Right atrium auricular region (tissue), 2 donors: ENCODE results near the gene MICA. TPM values are rescaled to one million over a fixed set of nuclear protein-coding genes. Genes with fewer than 3 reads are reported as not detected.
A peak's percentile ranks its signal among the peaks of the same experiment; 100 is the strongest.
"Not testable (repeated sequence)": the region's sequence is repeated elsewhere in the genome, so short reads cannot be mapped to it uniquely, and the experiment has no call there.

Source experiments
- DNase-seq: peaks from one replicate; pipeline ENCODE4 v3.0.0-alpha.2; 2019; ENCODE audit warnings: low spot score
- H3K27ac ChIP-seq, 2 donors: fragments of 200-600 bp; sonication (generic); 1 replicate in 1 of 2; 2 replicates in 1 of 2; pipeline ENCODE4 v1.5.1; 2016 to 2019
- H3K27me3 ChIP-seq, 2 donors: fragments of 200-600 bp; sonication (generic); one replicate each; pipeline versions ENCODE4 v1.5.1 to v1.6.0; 2017 to 2019
- H3K36me3 ChIP-seq: fragments of 200-600 bp; sonication (generic); one replicate; pipeline ENCODE4 v1.5.1; 2016
- H3K4me1 ChIP-seq, 2 donors: fragments of 200-600 bp; sonication (generic); one replicate each; pipeline versions ENCODE4 v1.5.1 to v1.6.0; 2017 to 2019
- H3K4me3 ChIP-seq, 2 donors: fragments of 200-600 bp; sonication (generic); 1 replicate in 1 of 2; 2 replicates in 1 of 2; pipeline ENCODE4 v1.5.1; 2017 to 2019; ENCODE audit warnings: mild to moderate bottlenecking in 1 of 2, moderate library complexity in 1 of 2
- H3K9me3 ChIP-seq, 2 donors: fragments of 200-600 bp; sonication (generic); one replicate each; pipeline ENCODE4 v1.5.1; 2019
- total RNA-seq, 2 donors: library from RNA; depleted of rRNA; stranded (reverse); fragments of >200 nt; gene quantifications; one replicate each; pipeline ENCODE4 v1.1.0, GENCODE V29; 2016
- TF ChIP-seq, protein P1 (sequence below), 2 donors: fragments of 200-600 bp; sonication (generic); IDR thresholded peaks; one replicate each; pipeline ENCODE4 v1.5.1; 2019; ENCODE audit warnings: antibody characterized with exemption in 2 of 2

Gene MICA
- total RNA-seq, 2 donors from 2014 or later: 11.1 to 15.1 TPM

DNA sequence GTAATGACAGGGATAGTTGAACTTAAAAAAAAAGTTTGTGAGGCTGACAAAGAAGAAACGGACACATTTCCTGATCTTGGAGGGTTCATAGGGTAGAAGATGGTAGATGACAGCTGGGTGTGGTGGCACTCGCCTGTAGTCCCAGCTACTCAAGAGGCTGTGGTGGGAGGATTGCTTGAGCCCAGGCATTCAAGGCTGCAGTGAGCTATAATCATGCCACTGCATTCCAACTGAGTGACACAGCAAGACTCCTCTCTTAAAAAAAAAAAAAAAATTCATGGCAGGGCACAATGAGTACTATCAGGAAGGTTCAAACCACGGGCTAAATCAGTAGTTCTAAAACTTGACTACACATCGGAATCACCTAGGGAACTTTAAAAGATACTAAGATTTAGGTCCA is 2.0 kb upstream of the MICA start:
- H3K4me1 ChIP-seq: peaks cover 0 to 68% of the 10 kb centered on the region in 2 donors
- no peaks in the 10 kb centered on the region for H3K9me3 ChIP-seq
- peak overlapping the region; percentile 75 to 83 for H3K4me3 ChIP-seq
- TF ChIP-seq, protein P1, sequence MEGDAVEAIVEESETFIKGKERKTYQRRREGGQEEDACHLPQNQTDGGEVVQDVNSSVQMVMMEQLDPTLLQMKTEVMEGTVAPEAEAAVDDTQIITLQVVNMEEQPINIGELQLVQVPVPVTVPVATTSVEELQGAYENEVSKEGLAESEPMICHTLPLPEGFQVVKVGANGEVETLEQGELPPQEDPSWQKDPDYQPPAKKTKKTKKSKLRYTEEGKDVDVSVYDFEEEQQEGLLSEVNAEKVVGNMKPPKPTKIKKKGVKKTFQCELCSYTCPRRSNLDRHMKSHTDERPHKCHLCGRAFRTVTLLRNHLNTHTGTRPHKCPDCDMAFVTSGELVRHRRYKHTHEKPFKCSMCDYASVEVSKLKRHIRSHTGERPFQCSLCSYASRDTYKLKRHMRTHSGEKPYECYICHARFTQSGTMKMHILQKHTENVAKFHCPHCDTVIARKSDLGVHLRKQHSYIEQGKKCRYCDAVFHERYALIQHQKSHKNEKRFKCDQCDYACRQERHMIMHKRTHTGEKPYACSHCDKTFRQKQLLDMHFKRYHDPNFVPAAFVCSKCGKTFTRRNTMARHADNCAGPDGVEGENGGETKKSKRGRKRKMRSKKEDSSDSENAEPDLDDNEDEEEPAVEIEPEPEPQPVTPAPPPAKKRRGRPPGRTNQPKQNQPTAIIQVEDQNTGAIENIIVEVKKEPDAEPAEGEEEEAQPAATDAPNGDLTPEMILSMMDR (IDR thresholded peaks at IDR 0.05): no peak
- DNase-seq: peak; percentile 72
- peak overlapping the region; percentile 99 for H3K27ac ChIP-seq
- H3K27me3 ChIP-seq: no peaks in the 10 kb centered on the region
- no peaks in the 10 kb centered on the region for H3K36me3 ChIP-seq

DNA sequence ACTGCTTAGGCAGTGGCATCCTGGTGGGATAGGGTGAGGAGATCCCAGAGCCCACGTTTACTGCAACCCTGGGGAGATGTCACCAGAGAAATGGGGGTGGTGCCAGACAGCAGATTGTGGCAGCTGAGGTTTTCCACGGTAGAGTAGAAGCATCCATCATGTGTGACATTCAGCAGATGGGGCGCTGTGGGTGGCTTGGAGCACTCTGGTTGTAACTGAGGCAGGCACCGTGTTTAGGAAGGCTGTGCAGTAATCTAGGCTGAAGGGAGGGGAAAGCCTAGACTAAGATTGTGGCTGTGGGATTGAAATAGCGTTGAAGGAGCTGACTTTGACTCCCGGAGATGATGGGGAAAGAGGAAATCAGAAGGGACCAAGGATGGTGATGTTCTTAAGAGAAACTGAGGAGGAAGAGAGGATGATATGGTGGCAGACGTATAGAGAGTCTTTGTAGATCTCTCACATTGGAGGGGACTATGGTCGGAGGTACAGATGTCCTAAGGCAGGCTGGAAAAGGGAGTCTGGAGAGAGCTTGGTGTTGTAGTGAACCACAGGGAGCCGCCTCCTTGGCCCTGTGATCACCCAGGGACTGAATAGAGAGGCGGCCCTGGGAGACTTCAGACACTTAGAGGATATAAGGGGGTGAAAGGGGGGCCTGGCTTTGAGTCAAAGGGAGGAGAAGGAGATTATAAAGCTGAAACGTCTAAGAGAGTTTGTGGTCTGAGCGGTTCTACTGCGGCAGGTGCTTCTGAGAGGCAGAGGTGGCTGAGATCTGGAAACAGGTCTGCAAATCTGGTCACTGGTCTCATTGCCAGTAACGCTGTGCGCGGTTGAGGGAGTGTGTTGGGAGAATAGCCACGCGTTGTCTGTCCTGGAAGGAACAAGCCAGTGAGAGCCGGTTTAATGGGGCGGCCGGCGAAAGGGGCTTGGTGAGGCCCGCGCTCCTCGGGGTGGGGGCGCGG is 792 bp upstream of the MICA start:
- Histone ChIP-seq H3K4me1 (peaks cover 0 to 58% of the 10 kb centered on the region in 2 donors), H3K36me3 (no peaks in the 10 kb centered on the region), H3K27ac (peak overlapping the region; percentile 99), H3K9me3 (no peaks in the 10 kb centered on the region), H3K27me3 (no peaks in the 10 kb centered on the region), H3K4me3 (peak overlapping the region; percentile 53 to 75)
- DNase-seq: no peak
- TF ChIP-seq, protein P1 (IDR thresholded peaks at IDR 0.05): no peak

DNA sequence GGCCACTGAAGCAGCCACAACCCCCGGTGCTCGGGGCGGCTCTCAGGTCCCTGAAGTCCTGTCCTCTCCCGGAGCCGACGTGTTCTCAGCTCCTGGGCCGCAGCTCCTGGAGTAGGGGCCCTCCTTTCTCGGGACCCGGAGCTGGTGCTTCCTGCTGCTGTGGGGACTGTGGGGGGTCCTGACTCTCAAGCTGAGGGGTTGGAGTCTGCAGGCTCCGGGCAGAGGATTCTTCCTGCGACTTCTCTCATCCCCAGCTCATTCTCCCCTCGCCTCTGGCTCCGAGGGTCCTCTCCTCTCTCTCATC is 618 bp downstream of the MICA start:
- peak overlapping the region; percentile 53 to 75 for H3K4me3 ChIP-seq
- H3K36me3 ChIP-seq, DNase-seq, H3K9me3 ChIP-seq, H3K27me3 ChIP-seq: not testable (repeated sequence)
- H3K27ac ChIP-seq: peak overlapping the region; percentile 99
- H3K4me1 ChIP-seq: peaks cover 0 to 51% of the 10 kb centered on the region in 2 donors

DNA sequence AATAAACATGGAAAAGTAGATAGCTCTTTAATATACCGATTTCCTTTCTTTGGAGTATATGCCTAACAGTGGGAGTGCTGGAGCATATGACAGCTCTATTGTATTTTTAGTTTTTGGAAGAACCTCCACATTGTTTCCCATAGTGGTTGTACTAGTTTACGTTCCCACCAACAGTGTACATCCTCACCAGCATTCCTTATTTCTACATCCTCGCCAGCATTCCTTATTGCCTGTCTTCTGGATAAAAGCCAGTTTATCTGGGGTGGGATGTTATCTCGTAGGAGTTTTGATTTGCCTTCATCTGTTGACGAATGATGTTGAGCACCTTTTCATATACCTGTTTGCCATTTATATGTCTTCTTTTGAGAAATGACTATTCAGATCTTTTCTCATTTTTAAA is 2.6 kb downstream of the MICA start:
- H3K4me1 ChIP-seq: peaks cover 0 to 49% of the 10 kb centered on the region in 2 donors
- no peaks in the 10 kb centered on the region for H3K9me3 ChIP-seq
- no peak overlapping the region for H3K27ac ChIP-seq
- H3K27me3 ChIP-seq: no peaks in the 10 kb centered on the region
- no peak for DNase-seq
- H3K4me3 ChIP-seq: no peak overlapping the region
- TF ChIP-seq, protein P1 (IDR thresholded peaks at IDR 0.05): no peak
- peaks cover 1% of the 10 kb centered on the region for H3K36me3 ChIP-seq

DNA sequence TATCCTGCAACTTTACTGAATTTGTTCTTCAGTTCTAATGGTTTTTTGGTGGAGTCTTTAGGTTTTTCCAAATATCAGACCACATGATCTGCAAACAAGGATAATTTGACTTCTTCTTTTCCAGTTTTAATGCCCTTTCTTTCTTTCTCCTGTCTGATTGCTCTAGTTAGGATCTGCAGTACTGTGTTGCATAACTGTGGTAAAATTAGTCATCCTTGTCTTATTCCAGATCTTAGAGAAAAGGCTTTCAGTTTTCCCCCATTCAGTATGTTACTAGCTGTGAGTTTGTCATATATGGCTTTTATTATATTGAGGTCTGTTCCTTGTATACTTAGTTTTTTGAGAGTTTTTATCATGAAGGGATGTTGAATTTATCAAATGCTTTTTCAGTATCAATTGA is 4.3 kb downstream of the MICA start:
- TF ChIP-seq, protein P1 (IDR thresholded peaks at IDR 0.05): no peak
- DNase-seq: no peak
- Histone ChIP-seq H3K36me3 (peaks cover 18% of the 10 kb centered on the region), H3K4me1 (peaks cover 0 to 32% of the 10 kb centered on the region in 2 donors), H3K9me3 (no peaks in the 10 kb centered on the region), H3K27ac (no peak overlapping the region), H3K4me3 (no peak overlapping the region), H3K27me3 (no peaks in the 10 kb centered on the region)

DNA sequence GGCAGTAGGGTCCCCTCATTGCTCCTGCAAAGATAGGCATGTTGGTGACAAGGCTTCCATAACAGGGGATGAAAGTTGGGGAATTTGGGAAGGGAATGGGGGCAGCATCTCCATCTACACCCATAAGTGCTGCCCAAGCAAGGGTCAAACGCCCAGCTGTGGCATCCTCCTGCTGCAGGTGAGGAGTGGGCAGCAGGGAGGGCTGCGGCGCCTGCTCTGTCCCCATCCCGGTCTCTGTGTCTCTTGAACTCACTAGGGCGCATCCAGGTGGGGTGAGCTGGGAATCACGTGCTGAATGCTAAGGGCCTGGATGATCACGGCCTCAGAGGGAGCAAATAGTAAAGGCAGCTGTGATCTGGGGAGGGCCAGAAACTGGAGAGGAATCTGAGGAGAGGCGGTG is 9.1 kb downstream of the MICA start:
- Histone ChIP-seq H3K9me3 (no peaks in the 10 kb centered on the region), H3K4me3 (no peak overlapping the region), H3K27ac (no peak overlapping the region), H3K27me3 (no peaks in the 10 kb centered on the region), H3K36me3 (peaks cover 57% of the 10 kb centered on the region), H3K4me1 (peaks cover 0 to 7% of the 10 kb centered on the region in 2 donors)
- TF ChIP-seq, protein P1 (IDR thresholded peaks at IDR 0.05): no peak
- DNase-seq: no peak

DNA sequence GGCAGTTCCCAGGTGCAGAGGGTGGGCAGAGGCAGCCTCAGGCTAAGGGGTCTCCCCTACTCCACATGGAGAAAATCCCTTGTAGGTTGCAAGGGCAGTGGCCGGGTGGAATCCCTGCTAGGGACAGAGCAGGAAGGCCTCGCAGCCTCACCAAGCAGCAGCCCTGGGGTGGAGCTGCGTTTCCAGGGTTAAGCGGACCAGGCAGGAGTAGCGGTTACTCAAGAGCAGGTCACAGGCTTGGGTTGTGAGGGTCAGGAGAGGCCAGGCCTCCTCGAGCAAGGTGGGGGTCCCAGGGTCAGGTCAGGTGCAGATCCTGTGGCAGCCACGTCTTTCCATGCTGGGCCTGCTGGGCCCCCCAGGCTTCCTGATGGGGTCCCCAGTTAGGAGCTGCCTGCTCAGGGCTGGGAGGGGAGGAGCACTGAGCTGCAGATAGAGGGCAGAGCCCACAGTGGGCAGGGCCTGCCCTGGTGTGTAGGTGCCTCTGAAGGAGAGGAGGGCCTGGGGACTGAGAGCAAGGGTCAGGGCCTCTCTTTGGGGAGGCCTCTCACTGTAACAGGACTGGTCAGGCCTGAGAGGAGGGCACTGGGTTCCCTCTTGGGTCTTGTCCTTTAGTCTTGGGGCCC is 10.9 kb downstream of the MICA start:
- peaks cover 57% of the 10 kb centered on the region for H3K36me3 ChIP-seq
- H3K4me3 ChIP-seq, H3K27ac ChIP-seq, H3K27me3 ChIP-seq, H3K9me3 ChIP-seq, H3K4me1 ChIP-seq, DNase-seq: not testable (repeated sequence)
